IPS DF 4.7 (cell line): Measurements from ENCODE around the gene ARRB2.
"Not testable (repeated sequence)": the region's sequence is repeated elsewhere in the genome, so short reads cannot be mapped to it uniquely, and the experiment has no call there.

Source experiments
- DNase-seq: peaks from one replicate; pipeline ENCODE4 v3.0.0-alpha.2; 2013; ENCODE audit warnings: low spot score; ENCODE audit errors: extremely low read depth

ARRB2 gene

GRCh38 chr17:4701116-4701515 is 9.3 kb upstream of the ARRB2 start:
- DNase-seq = no peak

DNA sequence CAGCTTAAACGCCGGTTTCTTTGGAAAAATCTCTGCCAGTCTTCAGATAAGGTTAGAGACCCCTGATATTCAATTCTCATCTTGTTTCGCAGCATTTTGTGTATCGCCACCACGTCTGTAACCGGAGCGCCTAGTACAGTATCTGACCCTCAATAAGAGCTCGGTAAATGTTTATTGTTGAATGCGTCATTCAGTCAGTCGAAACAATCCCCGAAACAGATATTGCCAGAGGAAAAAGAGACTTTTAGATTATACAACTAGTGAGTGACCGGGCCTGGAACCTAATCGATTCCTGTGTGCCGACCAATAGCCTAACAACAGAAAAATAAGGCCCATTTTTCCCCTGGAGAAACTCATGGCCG is 7.1 kb upstream of the ARRB2 start:
- DNase-seq = no peak

DNA sequence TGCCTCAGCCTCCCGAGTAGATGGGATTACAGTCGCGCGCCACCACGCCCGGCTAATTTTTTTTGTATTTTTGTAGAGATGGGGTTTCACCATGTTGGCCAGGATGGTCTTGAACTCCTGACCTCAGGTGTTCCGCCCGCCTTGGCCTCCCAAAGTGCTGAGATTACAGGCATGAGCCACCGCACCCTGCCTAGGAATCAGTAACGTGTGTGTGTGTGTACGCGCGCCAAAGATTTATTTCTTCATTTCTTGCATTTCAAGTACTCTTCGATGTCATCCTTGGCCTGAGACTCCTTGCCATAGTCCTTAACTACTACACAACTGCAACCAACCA is 5.9 kb upstream of the ARRB2 start:
- not testable (repeated sequence) for DNase-seq

DNA sequence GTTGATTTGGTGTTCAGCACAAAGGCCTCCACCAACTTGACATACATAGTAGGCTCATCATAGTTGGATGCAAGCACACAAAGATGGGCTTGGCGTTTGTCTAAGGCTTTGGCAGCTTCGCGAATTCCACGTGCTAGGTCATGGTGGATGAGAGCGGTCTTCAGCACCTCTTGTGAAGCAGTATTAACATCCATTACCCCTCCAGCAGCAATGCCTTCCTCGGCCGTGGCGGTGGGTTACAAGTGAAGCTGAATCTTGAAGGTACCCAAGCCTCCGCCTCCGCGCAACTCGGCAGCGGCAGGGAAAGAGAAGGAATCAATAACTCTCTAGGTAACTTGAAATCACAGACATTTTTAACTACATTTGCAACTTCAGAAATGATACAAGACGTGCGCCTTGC is 5.4 kb upstream of the ARRB2 start:
- DNase-seq = no peak

GRCh38 chr17:4706121-4706520 is 4.3 kb upstream of the ARRB2 start:
- no peak for DNase-seq

- no peak for DNase-seq
Observed at GRCh38 chr17:4708436-4708835, 2.0 kb upstream of the ARRB2 start.

- no peak for DNase-seq
Observed at GRCh38 chr17:4710693-4711634, 532 bp downstream of the ARRB2 start.

GRCh38 chr17:4711661-4712181 is 1.3 kb downstream of the ARRB2 start:
- DNase-seq = no peak

DNA sequence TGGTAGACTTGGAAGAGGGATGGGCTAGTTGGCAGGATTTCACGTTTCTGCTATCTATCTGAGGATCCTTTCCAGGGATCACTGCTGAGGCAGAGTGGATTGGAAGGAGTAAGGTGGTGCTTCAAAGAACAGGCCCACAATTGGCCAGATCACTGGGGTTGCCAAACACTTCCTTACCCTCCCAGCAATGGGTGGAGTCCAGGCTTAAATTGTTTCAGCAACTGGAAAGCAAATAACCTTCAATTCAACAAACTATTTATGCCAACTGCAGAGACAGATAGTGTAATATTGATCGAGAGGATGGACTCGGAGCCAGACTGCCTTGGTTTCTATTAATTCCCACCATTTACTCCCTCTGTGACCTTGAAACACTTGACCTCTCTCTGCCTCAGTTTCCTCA is 2.1 kb downstream of the ARRB2 start:
- DNase-seq = no peak

DNA sequence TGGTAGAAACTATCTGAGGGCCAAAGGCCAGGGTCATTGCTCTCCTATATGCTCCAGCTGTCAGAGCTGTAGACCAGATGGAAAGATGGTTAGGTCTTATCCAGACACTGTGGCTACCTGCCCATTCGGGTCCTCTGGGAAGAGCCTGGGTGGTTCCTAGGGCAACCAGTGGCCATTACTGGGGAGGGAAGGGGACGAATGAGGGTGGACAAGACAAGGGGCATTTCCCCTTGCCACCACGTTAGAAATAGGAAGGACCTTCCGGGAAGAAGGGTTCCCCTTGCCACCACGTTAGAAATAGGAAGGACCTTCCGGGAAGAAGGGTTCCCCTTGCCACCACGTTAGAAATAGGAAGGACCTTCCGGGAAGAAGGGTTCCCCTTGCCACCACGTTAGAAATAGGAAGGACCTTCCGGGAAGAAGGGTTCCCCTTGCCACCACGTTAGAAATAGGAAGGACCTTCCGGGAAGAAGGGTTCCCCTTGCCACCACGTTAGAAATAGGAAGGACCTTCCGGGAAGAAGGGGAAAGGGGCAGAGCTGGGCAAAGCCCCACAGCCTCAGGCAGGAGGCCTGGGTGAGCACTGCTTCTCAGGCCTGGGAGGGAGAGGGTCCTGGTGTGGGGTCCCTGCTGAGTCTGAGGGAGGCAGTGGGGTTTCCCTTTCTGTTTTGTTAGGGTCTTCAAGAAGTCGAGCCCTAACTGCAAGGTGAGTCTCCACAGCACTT is 4.1 kb downstream of the ARRB2 start:
- DNase-seq = not testable (repeated sequence)

DNA sequence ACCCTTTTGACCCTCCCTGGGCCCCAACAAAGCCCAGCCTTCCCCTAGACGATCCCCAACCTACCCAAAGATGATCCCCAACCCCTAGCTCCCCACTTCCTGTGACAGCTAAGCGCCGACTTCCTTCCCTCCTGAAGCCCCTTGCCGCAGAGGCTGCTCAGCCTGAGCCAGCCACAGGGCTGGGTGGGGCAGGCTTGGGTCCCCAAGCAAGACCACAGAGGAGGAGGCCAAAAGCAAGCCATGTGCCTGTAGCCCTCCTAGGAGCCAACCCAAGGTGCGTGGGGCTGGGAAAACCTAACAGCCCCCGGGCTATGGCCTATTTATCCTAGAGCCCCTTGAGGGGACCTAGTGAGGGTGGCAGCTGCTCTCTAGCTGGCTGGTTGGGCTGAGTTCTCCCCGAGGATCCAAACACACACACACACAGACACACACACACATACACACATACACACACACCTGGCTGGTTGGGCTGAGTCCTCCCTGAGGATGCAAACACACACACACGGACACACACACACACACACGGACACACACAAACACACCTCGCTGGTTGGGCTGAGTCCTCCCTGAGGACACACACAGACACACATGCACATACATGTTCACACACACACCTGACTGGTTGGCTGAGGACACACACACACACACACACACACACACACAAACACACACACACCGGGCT is 4.8 kb downstream of the ARRB2 start:
- DNase-seq = no peak

- DNase-seq = no peak
Observed at GRCh38 chr17:4716081-4716480, 5.6 kb downstream of the ARRB2 start.

DNA sequence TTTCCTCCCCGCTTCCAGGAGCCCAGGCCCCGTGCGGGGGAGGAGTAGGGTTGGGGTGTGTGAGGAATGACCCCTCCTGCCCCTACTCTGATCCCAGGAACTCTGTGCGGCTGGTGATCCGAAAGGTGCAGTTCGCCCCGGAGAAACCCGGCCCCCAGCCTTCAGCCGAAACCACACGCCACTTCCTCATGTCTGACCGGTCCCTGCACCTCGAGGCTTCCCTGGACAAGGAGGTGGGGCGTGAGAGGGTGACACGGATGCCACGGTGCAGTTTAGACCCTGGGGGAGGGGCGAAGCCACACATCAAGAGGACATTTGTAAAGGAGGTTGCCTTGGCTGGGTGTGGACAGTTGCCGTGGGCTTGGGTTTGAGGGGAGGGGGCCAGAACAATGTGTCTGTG is 7.4 kb downstream of the ARRB2 start:
- DNase-seq = no peak

DNA sequence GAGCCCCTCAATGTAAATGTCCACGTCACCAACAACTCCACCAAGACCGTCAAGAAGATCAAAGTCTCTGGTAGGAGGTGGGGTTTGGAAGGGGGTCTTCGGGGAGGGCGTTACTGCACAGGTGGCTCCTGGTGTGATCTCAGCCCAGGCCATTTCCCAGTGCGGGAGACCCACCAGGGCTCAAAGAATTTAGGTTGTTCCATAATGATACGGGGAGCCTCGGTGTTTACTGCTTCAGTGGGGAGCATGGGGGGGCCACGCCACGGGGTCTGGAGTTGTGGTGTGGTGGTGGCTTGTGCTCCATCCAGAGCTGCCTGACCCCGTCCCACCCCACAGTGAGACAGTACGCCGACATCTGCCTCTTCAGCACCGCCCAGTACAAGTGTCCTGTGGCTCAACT is 7.8 kb downstream of the ARRB2 start:
- no peak for DNase-seq

- DNase-seq = no peak
Observed at GRCh38 chr17:4719146-4719545, 8.7 kb downstream of the ARRB2 start.

DNA sequence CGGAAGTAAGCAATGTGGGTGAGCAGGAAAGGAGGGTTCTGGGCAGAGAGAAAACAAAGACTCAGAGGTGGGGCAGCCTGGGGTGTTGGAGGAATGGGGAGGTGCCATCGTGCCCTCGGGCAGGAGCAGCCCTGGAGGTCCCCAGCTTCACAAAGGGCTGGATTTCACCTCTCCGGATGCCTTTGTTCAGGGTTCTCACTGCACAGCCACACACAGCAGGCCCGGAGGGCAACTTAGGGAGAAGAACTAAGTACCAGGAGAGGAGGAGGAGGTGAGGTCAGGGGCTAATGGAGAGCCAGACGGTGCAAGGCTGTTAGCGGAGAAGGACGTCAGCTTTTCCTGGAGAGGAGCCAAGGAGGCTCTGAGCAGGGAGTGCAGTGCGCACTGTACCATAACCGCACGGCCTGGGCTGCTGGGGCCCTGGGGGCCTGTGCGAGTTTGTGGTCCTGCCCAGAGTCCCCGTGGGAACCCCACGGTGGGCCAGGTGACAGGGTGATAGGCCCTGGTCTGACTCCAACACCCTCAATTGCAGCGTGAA is 9.3 kb downstream of the ARRB2 start:
- no peak for DNase-seq

DNA sequence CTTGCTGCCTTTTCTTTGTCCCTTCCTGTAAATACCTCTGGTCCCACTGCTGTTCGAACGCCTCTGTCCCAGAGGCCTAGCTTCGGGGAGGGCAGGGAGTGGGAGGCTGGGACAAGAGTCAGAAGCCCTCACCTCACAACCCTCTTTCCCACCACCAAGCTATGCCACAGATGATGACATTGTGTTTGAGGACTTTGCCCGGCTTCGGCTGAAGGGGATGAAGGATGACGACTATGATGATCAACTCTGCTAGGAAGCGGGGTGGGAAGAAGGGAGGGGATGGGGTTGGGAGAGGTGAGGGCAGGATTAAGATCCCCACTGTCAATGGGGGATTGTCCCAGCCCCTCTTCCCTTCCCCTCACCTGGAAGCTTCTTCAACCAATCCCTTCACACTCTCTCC is 10.4 kb downstream of the ARRB2 start:
- no peak for DNase-seq

DNA sequence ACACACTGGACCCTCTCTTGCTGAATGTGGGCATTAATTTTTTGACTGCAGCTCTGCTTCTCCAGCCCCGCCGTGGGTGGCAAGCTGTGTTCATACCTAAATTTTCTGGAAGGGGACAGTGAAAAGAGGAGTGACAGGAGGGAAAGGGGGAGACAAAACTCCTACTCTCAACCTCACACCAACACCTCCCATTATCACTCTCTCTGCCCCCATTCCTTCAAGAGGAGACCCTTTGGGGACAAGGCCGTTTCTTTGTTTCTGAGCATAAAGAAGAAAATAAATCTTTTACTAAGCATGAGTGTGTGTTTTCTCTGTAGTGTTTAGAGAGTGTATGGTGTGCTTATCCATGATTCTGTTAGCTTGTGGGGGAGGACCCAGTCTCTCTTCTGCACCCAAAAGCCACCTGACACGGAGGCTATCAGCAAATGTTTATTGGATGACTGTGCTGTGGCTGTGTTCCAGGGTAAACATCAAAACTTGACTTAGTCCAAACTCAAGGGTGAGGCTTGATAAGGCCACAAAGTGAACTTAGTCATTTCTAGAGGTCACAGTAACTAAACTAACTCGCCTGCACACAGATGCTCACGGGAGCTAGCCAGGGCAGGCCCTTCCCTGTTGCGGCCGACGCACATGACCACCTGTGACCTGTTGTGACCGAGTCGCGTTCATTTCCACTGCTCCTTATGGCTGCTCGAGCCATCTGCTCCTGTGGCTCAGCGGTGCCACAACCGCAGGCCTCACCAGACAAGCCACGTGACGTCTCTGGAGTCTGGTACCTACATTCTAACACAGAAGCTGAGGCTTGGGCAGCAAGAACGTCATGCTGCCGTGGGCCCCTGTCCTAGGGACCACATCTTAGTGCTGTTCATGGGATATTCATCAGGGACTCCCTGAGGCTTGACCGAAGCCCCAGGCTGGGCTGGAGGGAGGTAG is 11.0 kb downstream of the ARRB2 start:
- DNase-seq = no peak

DNA sequence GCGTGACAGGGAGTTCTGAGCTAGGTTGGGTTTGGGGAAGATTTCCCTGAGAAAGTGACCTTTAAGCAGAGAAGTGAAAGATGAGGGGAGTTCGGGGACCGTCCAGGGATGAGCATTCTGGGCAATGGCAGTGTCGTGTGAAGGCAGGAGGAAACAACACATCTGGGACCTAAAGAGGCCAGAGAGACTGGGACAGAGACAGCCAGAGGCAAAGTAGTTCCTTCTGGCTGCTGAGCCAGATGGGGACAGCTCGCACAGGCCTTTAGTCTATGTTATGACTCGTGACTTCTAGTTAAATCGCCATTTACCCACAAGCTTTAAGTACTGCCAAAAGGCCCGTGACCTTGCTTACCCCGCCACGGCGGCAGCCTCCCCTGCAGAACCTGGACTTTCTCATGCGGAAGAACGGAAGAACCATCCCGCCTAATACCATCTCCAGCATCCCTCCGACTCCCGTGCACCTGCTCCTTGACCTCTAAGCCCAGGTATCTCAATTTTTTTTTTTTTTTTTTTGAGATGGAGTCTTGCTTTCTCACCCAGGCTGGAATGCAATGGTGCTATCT is 12.3 kb downstream of the ARRB2 start:
- no peak for DNase-seq

- no peak for DNase-seq
Observed at GRCh38 chr17:4724650-4725049, 14.2 kb downstream of the ARRB2 start.
